ENCODE data around the gene EZH2. TPM values are rescaled to one million over a fixed set of nuclear protein-coding genes. Genes with fewer than 3 reads are reported as not detected.

EZH2 gene
- total and polyA plus RNA-seq, 2 donors (not counting 3 experiments of a cell fraction or from before 2014, with no cell fraction given): 16.9 to 33.4 TPM

GRCh38 chr7:148894591-148894990 is 10.5 kb upstream of the EZH2 start:
- TF ChIP-seq EZH2 (IDR thresholded peaks at IDR 0.05; ENCODE audit: borderline replicate concordance, low read depth, low read length, severe bottlenecking): no peak
- no peak for TF ChIP-seq MYC (IDR thresholded peaks at IDR 0.05; ENCODE audit: low read depth, low read length)
- TF ChIP-seq JUN (IDR thresholded peaks at IDR 0.05; ENCODE audit: borderline replicate concordance, insufficient read depth, insufficient read length, low read depth): no peak
- no peak for TF ChIP-seq FOS (IDR thresholded peaks at IDR 0.05; ENCODE audit: borderline replicate concordance, insufficient read depth, low read length)
- no peak for TF ChIP-seq POLR2A (IDR thresholded peaks at IDR 0.05; ENCODE audit: low read depth, low read length)
- no peak for TF ChIP-seq MAX (IDR thresholded peaks at IDR 0.05; ENCODE audit: insufficient read depth, insufficient read length)
- TF ChIP-seq CTCF (IDR thresholded peaks at IDR 0.05; ENCODE audit: extremely low read depth in 1 of 2, insufficient read depth in 1 of 2, low read depth in 1 of 2, low read length in 2 of 2): no peak
- no peak for TF ChIP-seq GATA2 (IDR thresholded peaks at IDR 0.05; ENCODE audit: insufficient read depth, insufficient read length, low read depth, low read length)
- TF ChIP-seq POLR2AphosphoS5 (IDR thresholded peaks at IDR 0.05; ENCODE audit: insufficient read depth, low read depth, low read length): no peak
- POLR2A ChIA-PET: no interaction called here
- dilution Hi-C loops (cut with MboI; ENCODE audit: extremely low pct_ligation_motif_present, low sequenced_read_pairs) (no loop called here), intact Hi-C loops (cut with micrococcal nuclease) (no loop called here)
- Histone ChIP-seq H3K9me3 (replicated peaks; ENCODE audit: control insufficient read depth, insufficient read depth, low read length) (no peaks in the 10 kb centered on the region), H3K27me3 (ENCODE audit: control insufficient read depth in 2 of 2, insufficient read depth in 2 of 2, low read length in 2 of 2) (peaks cover 0 to 2% of the 10 kb centered on the region in 2 experiments), H3K4me2 (ENCODE audit: insufficient read depth, low read length) (no peak overlapping the region), H3K4me3 (replicated peaks in 1 of 3; ENCODE audit: insufficient read depth in 1 of 3, low read depth in 1 of 3, low read length in 3 of 3) (no peak overlapping the region), H3K79me2 (ENCODE audit: control insufficient read depth, insufficient read depth, low read length) (no peaks in the 10 kb centered on the region), H3K4me1 (ENCODE audit: control insufficient read depth, extremely low read depth, insufficient read depth, low read length) (no peaks in the 10 kb centered on the region), H3K27ac (ENCODE audit: insufficient read depth, low read depth, low read length) (no peak overlapping the region), H4K20me1 (replicated peaks; ENCODE audit: control insufficient read depth, extremely low read depth, insufficient read depth, low read length) (no peaks in the 10 kb centered on the region), H3K9me1 (replicated peaks; ENCODE audit: control insufficient read depth, extremely low read depth, insufficient read depth, low read length) (no peaks in the 10 kb centered on the region), H3K9ac (replicated peaks; ENCODE audit: extremely low read depth, insufficient read depth, low read length) (no peak overlapping the region), H3K36me3 (ENCODE audit: control insufficient read depth in 2 of 2, extremely low read depth in 1 of 2, insufficient read depth in 2 of 2, low read length in 2 of 2) (no peaks in the 10 kb centered on the region), H2AFZ (ENCODE audit: low read depth, low read length) (no peak overlapping the region)
- CTCF ChIA-PET: no interaction called here
- DNase-seq (ENCODE audit: low read depth, low spot score) (no peak), FAIRE-seq (no peak)
- no TSS peak for BruUV-seq (replicated peaks)
